ENCODE measurements around the gene FKBP1B. TPM values are rescaled to one million over a fixed set of nuclear protein-coding genes. Genes with fewer than 3 reads are reported as not detected.
"Not testable (repeated sequence)": the region's sequence is repeated elsewhere in the genome, so short reads cannot be mapped to it uniquely, and the experiment has no call there.

Gene FKBP1B
- total and polyA plus RNA-seq, 7 donors: 0.46 to 2.7 (median 1.3) TPM

DNA sequence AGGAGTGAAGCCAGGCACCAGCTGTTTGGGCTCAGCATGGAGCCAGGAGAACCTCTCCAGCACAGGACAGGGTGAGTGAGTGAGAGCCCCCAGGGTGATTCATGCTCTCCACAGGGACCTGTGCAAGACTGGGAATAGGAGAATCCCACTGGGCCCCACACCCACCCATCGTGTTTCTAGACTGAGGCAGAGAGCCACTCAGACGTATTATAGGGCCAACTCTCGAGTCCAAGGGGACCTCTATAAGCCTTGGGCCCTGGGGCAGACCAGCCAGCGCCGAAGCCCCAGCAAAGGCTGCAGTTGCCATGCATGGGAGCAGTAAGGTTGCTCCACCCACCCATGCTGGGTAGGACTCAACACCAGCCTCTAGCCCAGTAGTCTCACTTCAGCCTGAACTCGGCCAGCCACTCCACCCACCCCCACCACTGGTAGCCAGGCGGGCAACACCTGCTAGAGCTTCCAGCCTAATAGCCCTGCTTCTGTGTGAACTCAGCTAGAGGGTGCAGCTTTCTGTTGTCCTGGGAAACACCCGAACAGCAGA lies 54.6 kb downstream of the FKBP1B start:
- Histone ChIP-seq H3K27me3 (ENCODE audit: insufficient read depth in 3 of 3, low read length in 2 of 3) (no peaks in the 10 kb centered on the region), H3K4me1 (no peaks in the 10 kb centered on the region), H3K27ac (no peak overlapping the region), H3K4me3 (no peak overlapping the region), H3K9me3 (no peaks in the 10 kb centered on the region), H3K36me3 (ENCODE audit: insufficient read depth in 1 of 2, low read depth in 1 of 2) (peaks cover 0 to 11% of the 10 kb centered on the region in 2 donors)
- intact Hi-C loops (cut with DNase I): no loop called here
- TF ChIP-seq, protein P1, sequence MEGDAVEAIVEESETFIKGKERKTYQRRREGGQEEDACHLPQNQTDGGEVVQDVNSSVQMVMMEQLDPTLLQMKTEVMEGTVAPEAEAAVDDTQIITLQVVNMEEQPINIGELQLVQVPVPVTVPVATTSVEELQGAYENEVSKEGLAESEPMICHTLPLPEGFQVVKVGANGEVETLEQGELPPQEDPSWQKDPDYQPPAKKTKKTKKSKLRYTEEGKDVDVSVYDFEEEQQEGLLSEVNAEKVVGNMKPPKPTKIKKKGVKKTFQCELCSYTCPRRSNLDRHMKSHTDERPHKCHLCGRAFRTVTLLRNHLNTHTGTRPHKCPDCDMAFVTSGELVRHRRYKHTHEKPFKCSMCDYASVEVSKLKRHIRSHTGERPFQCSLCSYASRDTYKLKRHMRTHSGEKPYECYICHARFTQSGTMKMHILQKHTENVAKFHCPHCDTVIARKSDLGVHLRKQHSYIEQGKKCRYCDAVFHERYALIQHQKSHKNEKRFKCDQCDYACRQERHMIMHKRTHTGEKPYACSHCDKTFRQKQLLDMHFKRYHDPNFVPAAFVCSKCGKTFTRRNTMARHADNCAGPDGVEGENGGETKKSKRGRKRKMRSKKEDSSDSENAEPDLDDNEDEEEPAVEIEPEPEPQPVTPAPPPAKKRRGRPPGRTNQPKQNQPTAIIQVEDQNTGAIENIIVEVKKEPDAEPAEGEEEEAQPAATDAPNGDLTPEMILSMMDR (IDR thresholded peaks at IDR 0.05): no peak
- ATAC-seq (no peak), DNase-seq (no peak)
- 90 to 96% (median 96%) methylated on average over 8 of the region's 8 CpGs for WGBS, 3 donors

DNA sequence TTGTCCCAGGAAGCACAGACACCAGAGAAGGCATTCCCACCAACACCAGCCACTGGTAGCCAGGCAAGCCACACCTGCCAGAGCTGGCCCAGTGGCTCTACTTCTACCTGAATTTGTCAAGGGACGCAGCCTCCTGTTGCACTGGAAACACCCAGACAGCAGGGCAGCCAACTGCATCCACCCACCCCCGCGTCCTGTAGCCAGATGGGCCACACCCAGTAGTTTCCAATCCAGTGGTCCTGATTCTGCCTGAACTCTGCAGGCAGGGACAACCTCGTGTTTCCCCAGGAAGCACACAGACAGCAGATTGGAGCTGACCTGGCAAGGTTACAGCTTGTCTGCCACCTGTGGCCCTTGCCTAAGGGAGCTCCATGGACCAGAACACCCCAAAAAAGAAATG lies 55.4 kb downstream of the FKBP1B start:
- no peaks in the 10 kb centered on the region for H3K9me3 ChIP-seq
- TF ChIP-seq, protein P1 (IDR thresholded peaks at IDR 0.05): no peak
- H3K4me1 ChIP-seq: no peaks in the 10 kb centered on the region
- peaks cover 0 to 11% of the 10 kb centered on the region in 2 donors for H3K36me3 ChIP-seq (ENCODE audit: insufficient read depth in 1 of 2, low read depth in 1 of 2)
- intact Hi-C loops (cut with DNase I): no loop called here
- no peak overlapping the region for H3K4me3 ChIP-seq
- H3K27ac ChIP-seq: no peak overlapping the region
- no peak for DNase-seq
- no peak for ATAC-seq
- WGBS, 3 donors: 58 to 77% (median 66%) methylated on average over 4 of the region's 4 CpGs
- H3K27me3 ChIP-seq (ENCODE audit: insufficient read depth in 3 of 3, low read length in 2 of 3): no peaks in the 10 kb centered on the region

DNA sequence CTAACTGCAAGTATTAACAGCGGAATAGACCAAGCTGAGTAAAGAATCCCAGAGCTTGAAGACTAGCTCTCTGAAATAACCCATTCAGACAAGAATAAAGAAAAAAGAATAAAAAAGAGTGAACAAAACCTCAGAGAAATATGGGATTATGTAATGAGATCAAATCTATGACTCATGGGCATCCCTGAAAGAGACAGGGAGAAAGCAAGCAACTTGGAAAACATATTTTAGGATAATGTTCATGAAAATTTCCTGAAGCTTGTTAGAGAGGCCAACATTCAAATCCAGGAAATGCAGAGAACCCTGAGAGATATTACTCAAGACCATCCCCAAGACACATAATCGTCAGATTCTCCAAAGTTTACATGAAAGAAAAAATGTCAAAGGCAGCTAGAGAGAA lies 56.3 kb downstream of the FKBP1B start:
- TF ChIP-seq, protein P1 (IDR thresholded peaks at IDR 0.05): no peak
- no peak for ATAC-seq
- H3K27me3 ChIP-seq (ENCODE audit: insufficient read depth in 3 of 3, low read length in 2 of 3): no peaks in the 10 kb centered on the region
- WGBS, 3 donors: 25 to 50% (median 50%) methylated on average over 2 of the region's 2 CpGs
- peaks cover 0 to 11% of the 10 kb centered on the region in 2 donors for H3K36me3 ChIP-seq (ENCODE audit: insufficient read depth in 1 of 2, low read depth in 1 of 2)
- DNase-seq: no peak
- H3K27ac ChIP-seq: no peak overlapping the region
- H3K4me3 ChIP-seq: no peak overlapping the region
- intact Hi-C loops (cut with DNase I): no loop called here
- H3K9me3 ChIP-seq: no peaks in the 10 kb centered on the region
- H3K4me1 ChIP-seq: no peaks in the 10 kb centered on the region

DNA sequence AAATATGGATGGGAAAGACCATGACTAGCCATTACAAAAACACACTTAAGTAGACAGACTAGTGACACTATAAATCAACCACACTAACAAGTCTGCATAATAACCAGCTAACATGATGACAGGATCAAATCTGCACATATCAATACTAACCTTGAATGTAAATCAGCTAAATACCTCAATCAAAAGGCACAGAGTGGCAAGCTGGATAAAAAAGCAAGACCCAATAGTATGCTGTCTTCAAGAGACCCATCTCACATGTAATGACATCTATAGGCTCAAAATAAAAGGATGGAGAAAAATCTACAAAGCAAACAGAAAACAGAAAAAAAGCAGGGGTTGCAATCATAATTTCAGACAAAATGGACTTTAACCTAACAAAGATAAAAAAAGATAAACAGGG lies 57.2 kb downstream of the FKBP1B start:
- intact Hi-C loops (cut with DNase I): no loop called here
- H3K4me1 ChIP-seq: no peaks in the 10 kb centered on the region
- ATAC-seq: no peak
- H3K27me3 ChIP-seq (ENCODE audit: insufficient read depth in 3 of 3, low read length in 2 of 3): no peaks in the 10 kb centered on the region
- H3K4me3 ChIP-seq: no peak overlapping the region
- TF ChIP-seq, protein P1 (IDR thresholded peaks at IDR 0.05): no peak
- no peaks in the 10 kb centered on the region for H3K9me3 ChIP-seq
- H3K27ac ChIP-seq: no peak overlapping the region
- DNase-seq: no peak
- H3K36me3 ChIP-seq (ENCODE audit: insufficient read depth in 1 of 2, low read depth in 1 of 2): peaks cover 0 to 8% of the 10 kb centered on the region in 2 donors

DNA sequence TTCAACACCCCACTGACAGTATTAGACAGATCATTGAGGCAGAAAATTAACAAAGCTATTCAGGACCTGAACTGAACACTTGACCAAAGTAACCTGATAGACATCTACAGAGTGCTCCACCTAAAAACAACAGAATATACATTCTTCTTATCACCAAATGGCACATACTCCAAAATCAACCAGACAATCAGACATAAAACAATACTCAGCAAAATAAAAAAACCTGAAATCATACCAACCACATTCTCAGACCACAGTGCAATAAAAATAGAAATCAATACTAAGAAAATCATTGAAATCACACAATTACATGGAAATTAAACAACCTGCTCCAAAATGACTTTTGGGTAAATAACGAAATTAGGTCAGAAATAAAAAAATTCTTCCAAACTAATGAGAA lies 57.8 kb downstream of the FKBP1B start:
- Histone ChIP-seq H3K36me3 (ENCODE audit: insufficient read depth in 1 of 2, low read depth in 1 of 2) (peaks cover 0 to 8% of the 10 kb centered on the region in 2 donors), H3K27me3 (ENCODE audit: insufficient read depth in 3 of 3, low read length in 2 of 3) (no peaks in the 10 kb centered on the region), H3K4me3 (no peak overlapping the region), H3K27ac (no peak overlapping the region), H3K4me1 (no peaks in the 10 kb centered on the region), H3K9me3 (no peaks in the 10 kb centered on the region)
- ATAC-seq (no peak), DNase-seq (no peak)
- WGBS, 3 donors: 43 to 98% (median 53%) methylated on average over 1 of the region's 1 CpG
- intact Hi-C loops (cut with DNase I): no loop called here
- TF ChIP-seq, protein P1 (IDR thresholded peaks at IDR 0.05): no peak

DNA sequence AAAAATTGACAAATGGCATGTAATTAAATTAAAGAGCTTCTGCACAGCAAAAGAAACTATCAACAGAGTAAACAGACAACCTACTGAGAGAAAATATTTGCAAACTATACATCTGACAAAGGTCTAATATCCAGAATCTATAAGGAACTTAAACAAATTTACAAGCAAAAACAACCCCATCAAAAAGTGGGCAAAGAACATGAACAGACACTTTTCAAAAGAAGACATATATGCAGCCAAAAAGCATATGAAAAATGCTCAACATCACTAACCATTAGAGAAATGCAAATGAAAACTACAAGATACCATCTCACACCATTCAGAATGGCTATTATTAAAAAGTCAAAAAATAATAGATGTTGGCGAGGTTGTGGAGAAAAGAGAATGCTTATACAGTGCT lies 59.9 kb downstream of the FKBP1B start:
- H3K4me1 ChIP-seq; H3K9me3 ChIP-seq; H3K4me3 ChIP-seq; H3K36me3 ChIP-seq (ENCODE audit: insufficient read depth in 1 of 2, low read depth in 1 of 2); ATAC-seq; H3K27ac ChIP-seq; intact Hi-C loops (cut with DNase I); DNase-seq; H3K27me3 ChIP-seq (ENCODE audit: insufficient read depth in 3 of 3, low read length in 2 of 3): not testable (repeated sequence)
- 97 to 98% (median 97%) methylated on average over 1 of the region's 1 CpG for WGBS, 3 donors
